Activated CD4-positive, alpha-beta T cell treated with anti-CD3 and anti-CD28 coated beads, Interleukin-2, amount 50 U/mL, for 24 hours (primary cell): ENCODE data around the gene SF3B3.
"Not testable (repeated sequence)": the region's sequence is repeated elsewhere in the genome, so short reads cannot be mapped to it uniquely, and the experiment has no call there.

Source experiments
- DNase-seq, 2 donors: peaks; one replicate each; pipeline ENCODE4 v3.0.0-alpha.2; 2020; ENCODE audit warnings: low read depth in 1 of 2, low spot score in 1 of 2

Gene SF3B3

DNA sequence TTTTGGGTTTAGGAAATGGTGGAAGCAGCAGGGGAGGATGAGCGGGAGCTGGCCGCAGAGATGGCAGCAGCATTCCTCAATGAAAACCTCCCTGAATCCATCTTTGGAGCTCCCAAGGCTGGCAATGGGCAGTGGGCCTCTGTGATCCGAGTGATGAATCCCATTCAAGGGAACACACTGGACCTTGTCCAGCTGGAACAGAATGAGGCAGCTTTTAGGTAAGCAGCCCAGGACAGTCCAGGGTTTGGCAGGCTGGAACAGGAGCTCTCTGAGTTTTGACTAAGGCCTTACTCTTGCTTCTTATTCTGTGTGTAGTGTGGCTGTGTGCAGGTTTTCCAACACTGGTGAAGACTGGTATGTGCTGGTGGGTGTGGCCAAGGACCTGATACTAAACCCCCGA, 41.4 kb downstream of the SF3B3 start:
- no peak for DNase-seq

DNA sequence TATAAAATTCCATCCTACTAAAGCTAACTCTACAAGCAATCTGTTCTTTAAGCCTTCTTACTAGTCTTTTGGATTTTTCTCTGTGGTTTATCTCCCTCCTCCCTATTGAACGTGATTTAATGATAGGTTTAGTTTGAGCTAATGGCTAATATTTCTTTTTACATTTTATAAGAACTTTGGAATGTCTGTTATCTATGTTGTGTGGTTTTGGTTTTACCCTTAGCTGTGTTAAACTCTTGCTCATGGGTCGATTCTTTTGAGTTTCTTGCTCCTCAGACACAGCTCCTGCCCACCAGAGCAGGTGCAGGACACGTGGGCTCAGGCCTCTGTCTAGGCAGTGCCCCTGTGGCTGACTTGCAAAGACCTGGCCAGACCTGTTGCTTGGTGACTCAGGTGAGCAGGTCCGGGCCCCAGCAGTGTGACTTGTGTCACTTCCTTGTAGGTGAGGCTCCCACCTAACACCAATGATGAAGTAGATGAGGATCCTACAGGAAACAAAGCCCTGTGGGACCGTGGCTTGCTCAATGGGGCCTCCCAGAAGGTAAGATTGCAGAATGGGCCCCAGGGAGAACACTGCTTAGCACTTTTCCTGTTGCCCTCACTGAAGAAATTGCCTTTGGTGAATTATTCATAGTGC, 45.1 kb downstream of the SF3B3 start:
- no peak for DNase-seq

DNA sequence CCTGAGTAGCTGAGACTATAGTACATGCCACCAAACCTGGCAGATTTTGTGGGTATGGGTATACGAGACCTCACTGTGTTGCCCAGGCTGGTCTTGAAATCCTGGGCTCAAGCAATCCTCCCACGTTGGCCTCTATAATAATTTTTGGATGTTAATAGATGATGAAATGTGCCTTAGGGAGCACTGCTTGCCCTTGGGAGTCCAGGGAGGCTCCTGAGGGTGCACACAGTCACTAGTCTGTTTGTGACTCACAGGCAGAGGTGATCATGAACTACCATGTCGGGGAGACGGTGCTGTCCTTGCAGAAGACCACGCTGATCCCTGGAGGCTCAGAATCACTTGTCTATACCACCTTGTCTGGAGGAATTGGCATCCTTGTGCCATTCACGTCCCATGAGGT, 46.1 kb downstream of the SF3B3 start:
- no peak for DNase-seq

DNA sequence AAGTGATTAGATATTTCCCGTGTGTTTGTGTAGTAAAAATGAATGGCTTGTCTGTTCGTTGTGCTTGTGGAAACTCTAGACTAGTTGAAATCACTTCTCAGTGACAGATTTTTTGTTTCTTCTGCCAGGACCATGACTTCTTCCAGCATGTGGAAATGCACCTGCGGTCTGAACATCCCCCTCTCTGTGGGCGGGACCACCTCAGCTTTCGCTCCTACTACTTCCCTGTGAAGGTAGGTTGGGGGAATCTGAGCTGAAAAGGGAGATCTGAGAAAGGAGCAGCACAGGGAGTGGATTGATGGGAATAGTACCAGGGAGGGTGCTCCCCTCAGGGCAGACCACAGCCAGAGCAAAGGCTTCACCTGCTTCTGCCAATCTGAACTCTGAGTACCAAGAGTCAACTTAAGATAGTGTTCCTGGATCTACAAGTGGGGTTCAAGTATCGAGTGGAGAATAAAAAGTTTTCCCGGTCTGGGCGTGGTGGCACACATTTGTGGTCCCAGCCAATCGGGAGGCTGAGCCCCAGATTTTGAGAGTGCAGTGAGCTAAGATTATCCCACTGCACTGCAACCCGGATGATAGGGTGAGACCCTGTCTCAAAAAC, 47.5 kb downstream of the SF3B3 start:
- DNase-seq, result no peak

DNA sequence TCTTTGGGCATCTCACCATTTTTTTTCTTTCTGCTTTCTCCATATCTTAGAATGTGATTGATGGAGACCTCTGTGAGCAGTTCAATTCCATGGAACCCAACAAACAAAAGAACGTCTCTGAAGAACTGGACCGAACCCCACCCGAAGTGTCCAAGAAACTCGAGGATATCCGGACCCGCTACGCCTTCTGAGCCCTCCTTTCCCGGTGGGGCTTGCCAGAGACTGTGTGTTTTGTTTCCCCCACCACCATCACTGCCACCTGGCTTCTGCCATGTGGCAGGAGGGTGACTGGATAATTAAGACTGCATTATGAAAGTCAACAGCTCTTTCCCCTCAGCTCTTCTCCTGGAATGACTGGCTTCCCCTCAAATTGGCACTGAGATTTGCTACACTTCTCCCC, 48.0 kb downstream of the SF3B3 start:
- no peak for DNase-seq

DNA sequence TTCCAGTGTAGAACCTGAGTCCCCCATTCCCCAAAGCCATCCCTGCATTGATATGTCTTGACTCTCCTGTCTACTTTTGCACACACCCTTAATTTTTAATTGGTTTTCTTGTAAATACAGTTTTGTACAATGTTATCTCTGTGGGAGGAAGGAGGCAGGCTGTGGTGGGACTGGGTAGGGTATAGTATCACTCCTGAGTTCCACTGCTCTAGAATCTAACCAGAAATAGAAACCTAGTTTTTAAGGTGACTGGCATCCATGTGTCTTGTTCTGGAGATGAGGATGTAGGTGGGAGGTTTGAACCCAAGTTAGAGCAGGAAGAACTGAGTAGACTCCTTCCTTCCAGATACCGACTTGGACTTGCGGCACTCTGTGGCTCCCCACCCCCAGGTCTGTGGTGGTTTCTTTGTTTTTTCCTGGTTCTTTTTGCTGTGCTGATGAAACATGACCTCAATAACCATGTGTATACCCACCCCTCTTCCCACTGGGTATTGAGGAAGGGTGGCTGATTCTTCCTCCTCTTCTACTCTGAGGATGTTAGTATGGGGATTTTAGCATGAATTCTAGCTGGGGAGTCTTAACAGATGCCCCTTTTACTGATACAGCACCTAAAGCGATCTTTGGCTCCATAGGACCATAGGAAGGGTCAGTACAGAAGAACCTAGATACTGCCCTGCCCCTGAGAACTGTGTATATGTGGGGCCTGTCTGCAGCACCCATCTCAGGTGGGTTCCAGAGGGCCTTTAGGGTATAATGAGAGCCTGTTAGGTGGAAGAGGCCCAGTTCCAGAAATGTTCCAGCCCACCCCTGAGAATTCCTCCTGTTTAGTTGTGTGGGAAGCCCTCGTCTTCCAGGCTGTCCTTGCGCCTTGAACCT, 48.7 kb downstream of the SF3B3 start:
- no peak for DNase-seq

DNA sequence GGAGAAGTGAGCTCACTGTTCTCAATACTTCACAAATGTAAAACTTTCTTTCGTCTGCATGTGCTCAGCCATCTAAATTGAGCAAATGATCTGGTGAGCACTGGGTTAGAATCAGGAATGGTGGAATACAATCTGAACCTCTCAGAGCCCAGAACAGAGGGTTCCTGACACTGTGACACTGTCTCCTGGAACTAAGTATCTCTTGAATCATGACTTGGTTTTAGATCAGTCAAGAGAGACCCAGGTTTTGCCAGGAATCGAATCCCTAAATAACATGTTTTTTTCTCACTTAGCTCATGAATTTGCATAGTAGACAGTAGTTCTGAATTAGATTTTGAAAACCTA, 49.3 kb downstream of the SF3B3 start:
- DNase-seq, result no peak

DNA sequence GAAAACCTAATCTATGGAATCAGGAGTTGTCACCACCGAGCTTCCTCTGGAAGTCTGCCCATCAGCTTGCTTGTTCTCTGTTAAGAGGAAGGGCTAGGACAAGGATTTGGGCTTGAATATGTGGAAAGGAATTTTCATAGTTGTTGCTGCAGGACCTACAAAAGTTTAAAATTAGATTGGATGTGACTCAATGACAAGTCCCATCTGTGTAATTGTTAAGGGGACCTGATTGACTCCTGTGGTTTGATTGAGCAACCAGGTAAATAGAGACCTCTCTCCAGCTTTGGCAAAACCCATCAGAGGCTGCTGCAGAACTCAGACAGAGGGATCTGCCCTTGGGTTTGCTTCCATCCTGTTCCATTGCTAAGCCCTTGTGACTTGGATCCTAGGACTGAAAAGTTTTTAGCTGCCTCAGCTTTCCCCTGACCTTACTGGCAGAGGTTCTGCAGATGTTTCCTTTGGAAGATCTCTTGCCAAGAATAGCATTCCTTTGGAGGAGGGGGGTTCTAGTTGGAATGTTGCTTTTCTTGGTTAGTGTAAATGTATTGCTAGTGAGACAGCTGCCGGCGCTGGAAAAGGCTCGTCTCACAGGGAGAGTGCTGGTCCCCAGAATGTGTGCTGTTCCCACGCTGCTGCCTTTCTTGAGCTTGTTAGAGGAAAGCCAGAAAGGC, 50.0 kb downstream of the SF3B3 start:
- no peak for DNase-seq

DNA sequence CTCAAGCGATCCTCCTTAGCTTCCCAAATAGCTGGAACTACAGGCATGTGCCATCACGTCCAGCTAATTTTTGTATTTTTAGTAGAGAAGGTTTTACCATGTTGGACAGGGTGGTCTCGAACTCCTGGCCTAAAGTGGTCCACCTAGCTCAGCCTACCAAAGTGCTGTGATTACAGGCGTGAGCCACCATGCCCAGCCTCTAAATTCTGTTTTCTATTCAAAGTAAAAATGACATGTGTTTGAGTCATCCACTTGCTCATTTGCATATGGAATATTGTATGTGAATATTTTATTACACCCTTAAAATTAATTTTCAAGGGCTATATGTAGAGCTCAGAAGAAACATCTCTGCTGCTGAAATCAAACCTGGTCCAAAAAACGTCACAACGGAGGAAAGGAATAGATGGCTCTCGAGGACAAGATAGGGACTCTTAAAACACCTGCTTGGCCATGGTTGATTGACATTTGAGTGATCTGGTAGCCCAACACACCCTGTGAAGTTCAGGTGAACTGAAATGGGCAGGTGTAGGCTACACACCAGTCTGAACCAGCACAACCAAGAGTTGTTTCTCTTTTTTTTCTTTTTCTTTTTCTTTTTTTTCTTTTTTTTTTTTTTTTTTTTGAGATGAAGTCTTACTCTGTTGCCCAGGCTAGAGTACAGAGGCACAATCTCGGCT, 51.1 kb downstream of the SF3B3 start:
- DNase-seq, result no peak

DNA sequence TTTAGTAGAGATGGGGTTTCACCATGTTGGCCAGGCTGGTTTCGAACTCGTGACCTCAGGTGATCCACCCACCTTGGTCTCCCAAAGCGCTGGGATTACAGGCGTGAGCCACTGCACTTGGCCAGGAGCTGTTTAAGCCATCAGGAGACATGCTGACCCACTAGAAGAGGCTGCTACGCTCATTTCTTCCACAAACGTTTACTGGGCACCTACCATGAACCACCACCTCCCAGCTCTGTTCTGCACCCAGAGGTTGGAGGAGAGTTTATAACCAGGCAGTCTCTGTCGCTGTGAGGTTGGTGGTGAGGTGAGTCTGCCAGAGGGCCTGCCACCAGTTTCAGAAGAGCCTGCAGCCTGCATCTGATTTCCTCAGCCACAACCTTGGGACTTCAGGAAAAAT, 51.8 kb downstream of the SF3B3 start:
- DNase-seq, result no peak

DNA sequence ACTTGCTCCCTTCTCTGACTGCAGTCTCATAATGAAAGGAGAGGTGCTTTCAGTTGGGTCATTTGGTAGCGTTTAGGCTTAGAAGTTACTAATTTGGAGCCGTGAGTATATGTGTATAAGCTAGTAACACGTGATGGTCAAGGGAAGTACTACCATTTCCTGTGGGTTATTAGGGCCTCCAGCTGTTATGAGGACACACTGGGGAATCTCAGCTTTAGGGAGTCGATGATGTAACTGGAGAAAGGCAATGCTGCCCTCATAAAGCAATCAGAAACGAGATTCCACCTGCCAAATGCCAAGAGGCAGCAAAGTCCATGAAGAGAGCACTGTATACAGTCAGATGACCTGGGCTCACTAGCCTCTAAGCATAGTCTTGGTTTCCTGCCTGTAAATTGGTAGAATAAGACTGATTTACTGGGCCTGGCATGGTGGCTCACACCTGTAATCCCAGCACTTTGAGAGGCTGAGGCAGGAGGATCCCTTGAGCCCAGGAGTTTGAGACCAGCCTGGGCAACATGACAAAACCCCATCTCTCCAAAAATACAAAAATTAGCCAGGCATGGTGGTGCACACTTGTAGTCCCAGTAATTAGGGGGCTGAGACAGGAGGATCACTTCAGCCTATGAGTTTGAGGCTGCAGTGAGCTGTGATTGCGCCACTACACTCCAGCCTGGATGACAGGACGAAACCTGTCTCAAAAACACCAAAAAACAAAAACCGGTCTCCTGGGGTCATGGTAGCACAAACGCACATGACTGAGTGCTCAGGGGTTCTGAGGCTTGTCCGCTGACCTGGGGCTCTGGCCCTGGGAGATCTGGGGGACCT, 53.0 kb downstream of the SF3B3 start:
- DNase-seq, result no peak

DNA sequence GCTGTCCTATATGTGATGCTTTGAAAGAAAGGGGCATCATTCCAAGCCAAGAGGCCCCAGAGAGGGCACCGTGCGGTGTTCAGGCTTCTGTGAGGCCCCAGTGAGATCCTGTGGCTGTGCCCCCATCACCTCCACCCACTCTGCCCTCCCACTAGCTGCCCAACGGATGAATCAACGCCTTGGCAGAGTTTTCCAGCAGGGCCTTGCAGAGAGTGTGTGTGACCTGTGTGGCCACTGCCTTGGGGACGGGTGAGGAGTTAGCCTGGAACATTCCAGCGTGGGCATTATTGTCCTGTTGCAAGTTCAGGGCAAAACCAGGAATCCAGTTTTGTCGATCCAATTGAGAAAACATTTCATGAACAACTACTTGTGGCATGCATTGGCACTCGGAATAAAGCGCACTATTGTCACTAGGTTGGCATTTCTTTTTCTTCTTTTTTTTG, 53.7 kb downstream of the SF3B3 start:
- DNase-seq, result no peak

DNA sequence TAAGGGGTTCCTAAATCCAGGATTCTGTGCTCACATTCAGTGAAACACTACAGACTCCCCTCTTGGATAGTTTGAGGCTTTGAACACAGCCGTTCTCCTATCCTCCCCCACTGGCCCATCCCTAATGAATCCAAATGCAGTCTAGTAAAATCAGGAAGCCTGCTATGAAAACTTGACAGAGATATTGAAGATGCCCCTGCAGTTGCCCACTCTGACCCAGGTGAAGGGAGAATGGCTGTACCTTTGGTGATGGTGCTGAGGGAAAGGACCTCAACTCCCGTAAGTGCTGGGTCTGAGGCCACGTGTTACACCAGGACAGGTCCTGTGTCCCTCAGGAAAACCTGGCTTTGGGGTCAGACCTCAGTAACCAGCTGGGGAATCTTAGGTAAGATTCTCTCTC, 54.4 kb downstream of the SF3B3 start:
- no peak for DNase-seq

DNA sequence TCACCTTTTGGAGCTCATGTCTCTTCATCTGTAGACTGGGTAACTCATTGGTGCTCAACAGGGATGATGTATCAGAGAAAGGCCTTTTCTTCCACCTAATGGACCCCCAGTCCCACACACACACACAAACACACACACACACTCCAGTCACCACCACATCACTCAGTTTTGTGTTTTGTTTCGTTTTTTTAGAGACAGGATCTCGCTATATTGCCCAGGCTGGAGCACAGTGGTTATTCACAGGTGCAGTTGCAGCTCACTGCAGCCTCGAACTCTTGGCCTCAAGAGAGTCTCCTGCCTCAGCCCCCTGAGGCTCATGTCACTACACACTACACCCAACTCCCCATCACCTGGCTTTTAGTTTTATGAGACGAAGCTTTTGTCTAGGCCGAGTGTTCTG, 55.6 kb downstream of the SF3B3 start:
- no peak for DNase-seq

DNA sequence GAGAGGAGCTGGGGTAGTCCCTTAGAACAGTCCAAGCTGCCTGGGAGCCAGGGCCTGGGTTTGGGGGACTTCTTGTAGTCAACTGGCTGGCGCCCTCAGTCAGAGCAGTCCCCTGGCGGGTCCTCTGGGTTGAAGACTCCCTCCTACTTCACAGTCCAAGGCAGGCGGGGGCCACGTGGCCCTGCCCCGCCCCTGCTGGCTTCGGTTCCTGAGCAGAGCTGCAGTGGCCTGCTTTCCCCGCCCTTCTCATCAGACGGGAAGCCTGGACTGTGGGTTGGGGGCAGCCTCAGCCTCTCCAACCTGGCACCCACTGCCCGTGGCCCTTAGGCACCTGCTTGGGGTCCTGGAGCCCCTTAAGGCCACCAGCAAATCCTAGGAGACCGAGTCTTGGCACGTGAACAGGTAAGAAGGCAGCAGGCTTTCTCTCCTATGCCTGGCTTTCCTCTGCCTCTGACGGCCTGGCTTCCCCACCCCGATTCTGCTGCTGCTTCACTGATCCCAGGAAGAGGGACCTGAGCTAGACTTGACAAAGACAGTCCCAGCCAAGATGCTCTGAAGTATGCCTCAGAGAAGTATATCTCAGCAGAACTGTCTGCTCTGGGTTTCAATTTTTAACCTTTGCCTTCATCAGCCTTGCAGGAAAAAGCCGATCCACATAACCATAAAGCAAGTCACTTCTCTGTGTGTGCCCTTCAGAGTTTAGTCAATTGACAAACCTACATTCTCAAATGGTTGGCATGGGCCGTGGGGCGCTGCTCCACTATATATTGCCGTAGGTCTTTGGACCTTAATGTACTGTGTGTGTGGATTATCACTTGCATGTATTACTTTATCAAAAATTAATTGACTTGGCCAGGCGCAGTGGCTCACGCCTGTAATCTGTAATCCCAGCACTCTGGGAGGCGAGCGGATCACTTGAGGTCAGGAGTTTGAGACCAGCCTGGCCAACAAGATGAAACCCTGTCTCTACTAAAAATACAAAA, 56.3 kb downstream of the SF3B3 start:
- no peak for DNase-seq

DNA sequence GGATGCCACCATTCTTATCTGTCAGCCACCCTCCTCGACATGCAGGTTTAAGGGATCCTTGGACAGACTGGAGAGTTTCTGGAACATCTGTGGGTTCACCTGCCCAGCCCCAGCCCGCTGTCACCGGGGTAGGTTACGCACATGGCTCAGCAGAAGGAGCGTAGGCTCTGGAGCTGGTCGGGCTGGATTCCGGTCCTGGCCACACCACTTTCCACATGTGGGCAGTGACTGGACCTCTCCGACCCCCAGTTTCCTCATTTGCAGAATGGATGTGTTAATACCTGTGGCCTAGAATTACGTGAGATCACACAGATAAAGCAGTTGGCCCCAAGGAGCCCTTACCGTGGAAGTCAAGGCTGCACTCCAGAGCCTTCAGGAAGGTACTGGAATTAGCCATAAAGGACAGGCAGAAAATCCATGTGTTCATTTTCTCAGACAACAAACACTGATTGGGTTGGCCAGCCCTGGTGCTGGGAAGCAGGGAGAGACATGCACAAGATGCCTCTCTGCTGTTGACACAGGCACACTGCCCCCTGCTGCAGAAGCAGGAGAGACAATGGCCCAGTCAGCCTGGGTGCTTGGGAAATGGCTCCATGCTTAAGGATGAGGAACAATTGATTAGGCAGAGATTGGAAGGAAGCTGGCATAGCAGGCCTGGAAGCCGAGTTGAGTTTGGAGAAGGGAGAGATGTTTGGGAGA, 58.8 kb downstream of the SF3B3 start:
- DNase-seq, result no peak

DNA sequence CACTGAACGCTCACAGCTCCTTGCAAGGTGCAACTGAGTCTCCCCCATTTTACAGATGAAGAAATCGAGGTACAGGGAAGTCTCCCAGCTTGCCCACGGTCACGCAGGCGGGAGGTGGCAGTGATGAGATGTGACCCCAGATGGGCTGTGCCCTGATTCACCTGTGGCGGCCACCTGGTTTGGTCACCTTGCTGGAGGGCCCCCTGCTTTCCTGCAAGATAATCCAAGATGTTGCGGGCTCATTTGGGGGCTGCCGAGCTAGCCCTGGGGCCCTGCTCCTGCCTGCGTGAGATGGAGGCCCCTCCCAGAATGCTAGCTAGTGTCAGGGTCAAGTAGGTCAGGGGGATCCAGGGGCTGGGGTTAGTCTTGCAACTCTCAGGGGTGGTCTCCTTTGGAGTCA, 63.1 kb downstream of the SF3B3 start:
- DNase-seq, result no peak

DNA sequence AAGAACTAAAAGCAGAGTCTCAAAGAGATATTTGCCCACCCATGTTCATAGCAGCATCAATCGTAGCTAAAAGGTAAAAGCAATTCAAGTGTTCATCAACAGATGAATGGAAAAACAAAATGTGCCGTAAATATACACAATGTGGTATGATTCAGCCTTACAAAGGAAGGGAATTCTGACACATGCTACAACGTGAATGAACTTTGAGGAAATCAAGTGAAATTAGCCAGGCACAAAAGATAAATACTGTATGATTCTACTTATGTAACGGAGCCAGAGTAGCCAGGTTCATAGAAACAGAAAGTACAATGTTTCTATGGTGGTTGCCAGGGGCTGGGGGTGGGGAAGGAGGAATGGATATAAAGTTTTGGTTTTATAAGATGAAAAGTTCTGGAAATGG, 64.9 kb downstream of the SF3B3 start:
- DNase-seq, result no peak

DNA sequence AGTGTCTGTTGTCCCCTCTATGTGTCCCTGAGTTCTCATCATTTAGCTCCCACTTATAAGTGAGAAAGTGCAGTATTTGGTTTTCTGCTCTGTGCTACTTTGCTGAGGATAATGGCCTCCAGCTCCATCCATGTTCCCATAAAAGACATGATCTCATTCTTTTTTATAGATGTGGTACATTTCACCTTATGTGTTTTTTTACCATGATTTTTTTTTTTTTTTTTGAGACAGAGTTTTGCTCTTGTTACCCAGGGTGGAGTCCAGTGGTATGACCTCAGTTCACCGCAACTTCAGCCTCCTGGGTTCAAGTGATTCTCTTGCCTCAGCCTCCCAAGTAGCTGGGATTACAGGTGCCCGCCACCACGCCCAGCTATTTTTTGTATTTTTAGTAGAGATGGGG, 65.8 kb downstream of the SF3B3 start:
- DNase-seq, result not testable (repeated sequence)
